RWPE2 (cell line): ENCODE data around the gene STAB1.
A peak's percentile ranks its signal among the peaks of the same experiment; 100 is the strongest.

Source experiments
- ATAC-seq: fragments of 200-7000 bp; cut with Tn5 transposase; 3 replicates; pipeline ENCODE4 v1.9.1; 2021; ENCODE audit warnings: low read depth
- DNase-seq: peaks from one replicate; pipeline ENCODE4 v3.0.0-alpha.2; 2020; ENCODE audit warnings: low spot score
- H3K27ac ChIP-seq: fragments of 450-650 bp; 2 replicates; pipeline ENCODE4 v1.5.1; 2017; ENCODE audit warnings: mild to moderate bottlenecking; ENCODE audit not compliant: poor library complexity, severe bottlenecking
- H3K27me3 ChIP-seq: fragments of 250-450 bp; sonication (Bioruptor Pico); 2 replicates; pipeline ENCODE4 v1.5.1; 2021; ENCODE audit warnings: mild to moderate bottlenecking, moderate library complexity; ENCODE audit not compliant: insufficient read depth, poor library complexity, severe bottlenecking
- H3K36me3 ChIP-seq: fragments of 250-450 bp; sonication (Bioruptor Pico); 2 replicates; pipeline ENCODE4 v1.5.1; 2020; ENCODE audit warnings: low read depth, mild to moderate bottlenecking, moderate library complexity
- H3K4me1 ChIP-seq: fragments of 250-450 bp; sonication (Bioruptor Pico); 2 replicates; pipeline ENCODE4 v1.5.1; 2021; ENCODE audit warnings: mild to moderate bottlenecking, moderate library complexity; ENCODE audit not compliant: insufficient read depth, poor library complexity, severe bottlenecking
- H3K4me3 ChIP-seq: fragments of 250-450 bp; sonication (Bioruptor Pico); 2 replicates; pipeline ENCODE4 v1.5.1; 2021; ENCODE audit warnings: mild to moderate bottlenecking, moderate library complexity; ENCODE audit not compliant: severe bottlenecking
- H3K9me3 ChIP-seq: fragments of 250-450 bp; sonication (Bioruptor Pico); 2 replicates; pipeline ENCODE4 v1.5.1; 2021; ENCODE audit warnings: mild to moderate bottlenecking, moderate library complexity; ENCODE audit not compliant: severe bottlenecking
- TF ChIP-seq, protein P1 (sequence below): fragments of 450-650 bp; IDR thresholded peaks from one replicate; pipeline ENCODE4 v1.5.1; 2017; ENCODE audit warnings: mild to moderate bottlenecking, moderate library complexity; ENCODE audit not compliant: poor library complexity, severe bottlenecking

STAB1 gene

GRCh38 chr3:52458770-52459545 lies 36.2 kb upstream of the STAB1 start:
- no peak overlapping the region for H3K4me3 ChIP-seq
- DNase-seq (no peak), ATAC-seq (no peak)
- peaks cover 56% of the 10 kb centered on the region for H3K36me3 ChIP-seq
- TF ChIP-seq, protein P1, sequence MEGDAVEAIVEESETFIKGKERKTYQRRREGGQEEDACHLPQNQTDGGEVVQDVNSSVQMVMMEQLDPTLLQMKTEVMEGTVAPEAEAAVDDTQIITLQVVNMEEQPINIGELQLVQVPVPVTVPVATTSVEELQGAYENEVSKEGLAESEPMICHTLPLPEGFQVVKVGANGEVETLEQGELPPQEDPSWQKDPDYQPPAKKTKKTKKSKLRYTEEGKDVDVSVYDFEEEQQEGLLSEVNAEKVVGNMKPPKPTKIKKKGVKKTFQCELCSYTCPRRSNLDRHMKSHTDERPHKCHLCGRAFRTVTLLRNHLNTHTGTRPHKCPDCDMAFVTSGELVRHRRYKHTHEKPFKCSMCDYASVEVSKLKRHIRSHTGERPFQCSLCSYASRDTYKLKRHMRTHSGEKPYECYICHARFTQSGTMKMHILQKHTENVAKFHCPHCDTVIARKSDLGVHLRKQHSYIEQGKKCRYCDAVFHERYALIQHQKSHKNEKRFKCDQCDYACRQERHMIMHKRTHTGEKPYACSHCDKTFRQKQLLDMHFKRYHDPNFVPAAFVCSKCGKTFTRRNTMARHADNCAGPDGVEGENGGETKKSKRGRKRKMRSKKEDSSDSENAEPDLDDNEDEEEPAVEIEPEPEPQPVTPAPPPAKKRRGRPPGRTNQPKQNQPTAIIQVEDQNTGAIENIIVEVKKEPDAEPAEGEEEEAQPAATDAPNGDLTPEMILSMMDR: no peak
- no peaks in the 10 kb centered on the region for H3K27me3 ChIP-seq
- H3K27ac ChIP-seq: peak overlapping the region; percentile 72
- peaks cover 24% of the 10 kb centered on the region for H3K4me1 ChIP-seq
- H3K9me3 ChIP-seq: no peaks in the 10 kb centered on the region

- peaks cover 74% of the 10 kb centered on the region for H3K36me3 ChIP-seq
- H3K4me3 ChIP-seq: no peak overlapping the region
- DNase-seq: no peak
- no peak for ATAC-seq
- H3K27me3 ChIP-seq: no peaks in the 10 kb centered on the region
- H3K4me1 ChIP-seq: peaks cover 15% of the 10 kb centered on the region
- H3K27ac ChIP-seq: no peak overlapping the region
- TF ChIP-seq, protein P1: no peak
- no peaks in the 10 kb centered on the region for H3K9me3 ChIP-seq
These were observed 33.3 kb upstream of the STAB1 start for GRCh38 chr3:52461874-52462273.

- Histone ChIP-seq H3K36me3 (peaks cover 75% of the 10 kb centered on the region), H3K4me1 (peaks cover under 1% of the 10 kb centered on the region), H3K4me3 (no peak overlapping the region), H3K27me3 (no peaks in the 10 kb centered on the region), H3K9me3 (no peaks in the 10 kb centered on the region), H3K27ac (no peak overlapping the region)
- DNase-seq (no peak), ATAC-seq (no peak)
- TF ChIP-seq, protein P1: no peak
These were observed 31.7 kb upstream of the STAB1 start for GRCh38 chr3:52463416-52463815.

GRCh38 chr3:52468336-52468735 lies 26.8 kb upstream of the STAB1 start:
- no peaks in the 10 kb centered on the region for H3K9me3 ChIP-seq
- H3K27me3 ChIP-seq: no peaks in the 10 kb centered on the region
- H3K4me3 ChIP-seq: no peak overlapping the region
- peaks cover 58% of the 10 kb centered on the region for H3K36me3 ChIP-seq
- ATAC-seq (no peak), DNase-seq (no peak)
- no peak overlapping the region for H3K27ac ChIP-seq
- no peaks in the 10 kb centered on the region for H3K4me1 ChIP-seq
- TF ChIP-seq, protein P1: no peak

- H3K9me3 ChIP-seq: no peaks in the 10 kb centered on the region
- H3K4me3 ChIP-seq: no peak overlapping the region
- DNase-seq (no peak), ATAC-seq (no peak)
- TF ChIP-seq, protein P1: no peak
- H3K27me3 ChIP-seq: no peaks in the 10 kb centered on the region
- peaks cover 60% of the 10 kb centered on the region for H3K36me3 ChIP-seq
- no peaks in the 10 kb centered on the region for H3K4me1 ChIP-seq
- H3K27ac ChIP-seq: no peak overlapping the region
These were observed 26.1 kb upstream of the STAB1 start for GRCh38 chr3:52469001-52469400.
